IgD-negative memory B cell (primary cell): ENCODE measurements around the gene SPDYE2. TPM values are rescaled to one million over a fixed set of nuclear protein-coding genes. Genes with fewer than 3 reads are reported as not detected.
A peak's percentile ranks its signal among the peaks of the same experiment; 100 is the strongest.
"Not testable (repeated sequence)": the region's sequence is repeated elsewhere in the genome, so short reads cannot be mapped to it uniquely, and the experiment has no call there.

ENCODE experiments used
- H3K27ac Mint-ChIP-seq, 3 donors: one replicate each; pipeline ENCODE4 v1.8.0; 2020 to 2022; ENCODE audit warnings: mild to moderate bottlenecking in 3 of 3, mixed read lengths in 3 of 3, moderate library complexity in 1 of 3
- H3K27me3 Mint-ChIP-seq: one replicate; pipeline ENCODE4 v1.8.0; 2021; ENCODE audit warnings: mixed read lengths
- H3K36me3 Mint-ChIP-seq: one replicate; pipeline ENCODE4 v1.8.0; 2020; ENCODE audit warnings: mild to moderate bottlenecking, mixed read lengths
- H3K4me1 Mint-ChIP-seq, 3 donors: one replicate each; pipeline ENCODE4 v1.8.0; 2020 to 2022; ENCODE audit warnings: mixed read lengths in 3 of 3, mild to moderate bottlenecking in 1 of 3
- H3K4me3 Mint-ChIP-seq, 4 donors: one replicate each; pipeline ENCODE4 v1.8.0; 2020 to 2022; ENCODE audit warnings: mild to moderate bottlenecking in 4 of 4, mixed read lengths in 4 of 4, moderate library complexity in 3 of 4
- H3K9me3 Mint-ChIP-seq, 3 donors: one replicate each; pipeline ENCODE4 v1.8.0; 2020 to 2021; ENCODE audit warnings: mixed read lengths in 3 of 3, mild to moderate bottlenecking in 1 of 3
- polyA plus RNA-seq: library from polyadenylated mRNA; unstranded; fragments of 300-500 nt; fragmentation: Illumina TruSeq; gene quantifications from one replicate; pipeline ENCODE4 v1.2.3, GENCODE V29; 2021

Gene SPDYE2
- polyA plus RNA-seq, 1 donor from 2014 or later, result 1.2 TPM

DNA sequence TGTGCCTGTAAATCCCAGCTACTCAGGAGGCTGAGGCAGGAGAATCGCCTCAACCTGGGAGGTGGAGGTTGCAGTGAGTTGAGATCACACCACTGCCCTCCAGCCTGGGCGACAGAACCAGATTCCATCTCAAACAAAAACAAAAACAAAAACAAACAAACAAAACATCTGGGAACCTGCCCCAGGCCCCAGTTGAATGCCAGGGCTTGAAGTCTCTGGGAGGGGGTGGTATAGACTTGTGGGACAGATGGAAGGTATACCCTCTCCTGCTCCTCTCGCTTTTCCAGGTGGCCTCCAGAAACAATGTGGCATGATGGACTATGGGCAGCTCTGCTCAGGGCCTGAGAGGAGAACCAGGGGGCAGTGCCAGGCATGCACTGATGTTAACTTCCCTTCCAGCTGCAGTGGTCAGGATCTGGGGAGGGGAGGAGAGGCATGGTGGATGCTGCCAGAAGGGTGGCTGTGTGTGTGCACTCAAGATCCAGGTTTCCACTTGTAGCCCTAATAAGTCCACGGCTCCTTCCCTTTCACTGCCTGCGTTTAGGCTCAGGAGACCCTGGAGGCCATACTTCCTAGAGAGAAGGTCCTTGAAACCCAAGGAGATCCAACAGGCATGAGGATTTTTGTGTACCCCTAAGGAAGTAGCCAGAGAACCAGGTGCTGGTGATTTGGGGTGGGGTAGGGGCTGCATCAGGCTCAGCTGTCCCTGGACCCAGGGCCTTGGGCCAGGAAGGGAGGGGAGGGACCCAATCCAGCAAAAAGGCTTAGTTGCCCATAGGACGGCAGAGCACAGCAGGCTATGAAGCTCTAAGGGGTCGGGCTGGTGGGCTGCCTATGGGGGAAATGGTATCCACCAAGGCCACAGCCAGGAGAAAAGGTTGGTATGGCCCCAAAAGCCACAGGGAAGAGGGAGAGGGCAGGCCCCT is 26.6 kb downstream of the SPDYE2 start:
- not testable (repeated sequence) for H3K4me1 Mint-ChIP-seq, H3K9me3 Mint-ChIP-seq, H3K27ac Mint-ChIP-seq, H3K4me3 Mint-ChIP-seq, H3K36me3 Mint-ChIP-seq, H3K27me3 Mint-ChIP-seq

DNA sequence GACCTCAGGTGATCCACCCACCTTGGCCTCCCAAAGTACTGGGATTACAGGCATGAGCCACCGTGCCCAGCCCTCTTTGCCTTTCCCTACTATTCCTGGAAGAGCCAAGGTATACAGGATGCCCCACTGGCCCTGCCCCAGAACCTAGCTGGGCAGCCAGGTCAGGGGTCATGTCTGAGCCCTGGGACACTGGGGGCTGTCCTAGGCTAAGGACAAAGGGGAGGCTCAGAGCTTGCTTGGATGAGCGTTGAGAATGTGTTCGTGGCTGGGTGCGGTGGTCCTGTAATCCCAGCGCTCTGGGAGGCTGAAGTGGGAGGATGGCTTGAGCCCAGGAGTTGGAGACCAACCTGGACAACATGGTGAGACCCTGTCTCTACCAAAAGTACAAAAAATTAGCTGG is 27.5 kb downstream of the SPDYE2 start:
- H3K9me3 Mint-ChIP-seq, H3K4me3 Mint-ChIP-seq, H3K4me1 Mint-ChIP-seq, H3K27ac Mint-ChIP-seq, H3K27me3 Mint-ChIP-seq, H3K36me3 Mint-ChIP-seq: not testable (repeated sequence)

DNA sequence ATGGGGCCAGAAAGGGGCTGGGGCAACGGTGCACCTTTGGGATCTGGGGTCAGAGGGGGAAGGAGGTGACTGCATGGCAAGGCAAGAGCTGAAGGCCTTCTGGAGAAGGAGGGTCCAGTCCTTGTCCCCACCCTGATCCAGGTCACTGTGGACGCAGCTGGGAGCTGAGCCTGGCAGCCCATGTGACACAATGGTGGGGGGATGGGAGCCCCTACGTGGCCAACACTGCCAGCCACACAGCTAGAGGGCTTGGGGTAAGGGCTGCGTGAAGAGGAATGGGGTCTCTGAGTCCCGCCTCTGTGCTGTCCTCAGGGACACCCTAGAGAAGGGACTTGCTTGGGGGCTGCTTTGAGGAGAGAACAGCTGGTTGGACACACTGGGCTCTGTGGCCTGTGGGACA is 30.7 kb downstream of the SPDYE2 start:
- not testable (repeated sequence) for H3K27ac Mint-ChIP-seq, H3K27me3 Mint-ChIP-seq, H3K4me3 Mint-ChIP-seq, H3K9me3 Mint-ChIP-seq, H3K4me1 Mint-ChIP-seq, H3K36me3 Mint-ChIP-seq

DNA sequence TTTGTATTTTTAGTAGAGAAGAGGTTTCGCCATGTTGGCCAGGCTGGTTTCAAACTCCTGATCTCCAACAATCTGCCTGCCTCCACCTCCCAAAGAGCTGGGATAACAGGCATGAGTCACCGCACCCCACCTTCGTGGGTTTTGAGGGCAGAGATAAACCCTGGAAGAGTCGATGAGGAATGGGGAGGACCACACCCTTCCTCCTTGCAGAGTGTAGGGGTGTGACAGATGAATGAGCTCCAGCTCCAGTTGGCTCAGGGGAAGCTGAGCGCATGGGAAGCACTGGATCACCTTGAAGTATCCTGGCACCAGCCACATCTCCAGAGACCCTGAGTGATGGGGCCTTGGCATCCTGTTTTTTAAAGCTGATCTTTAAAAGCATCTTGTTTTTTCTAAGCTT is 32.5 kb downstream of the SPDYE2 start:
- H3K9me3 Mint-ChIP-seq, H3K27me3 Mint-ChIP-seq, H3K36me3 Mint-ChIP-seq, H3K4me3 Mint-ChIP-seq, H3K27ac Mint-ChIP-seq, H3K4me1 Mint-ChIP-seq: not testable (repeated sequence)

- not testable (repeated sequence) for H3K9me3 Mint-ChIP-seq, H3K36me3 Mint-ChIP-seq, H3K4me3 Mint-ChIP-seq, H3K4me1 Mint-ChIP-seq, H3K27me3 Mint-ChIP-seq, H3K27ac Mint-ChIP-seq
These were observed 38.8 kb downstream of the SPDYE2 start for GRCh38 chr7:102589857-102590256.

DNA sequence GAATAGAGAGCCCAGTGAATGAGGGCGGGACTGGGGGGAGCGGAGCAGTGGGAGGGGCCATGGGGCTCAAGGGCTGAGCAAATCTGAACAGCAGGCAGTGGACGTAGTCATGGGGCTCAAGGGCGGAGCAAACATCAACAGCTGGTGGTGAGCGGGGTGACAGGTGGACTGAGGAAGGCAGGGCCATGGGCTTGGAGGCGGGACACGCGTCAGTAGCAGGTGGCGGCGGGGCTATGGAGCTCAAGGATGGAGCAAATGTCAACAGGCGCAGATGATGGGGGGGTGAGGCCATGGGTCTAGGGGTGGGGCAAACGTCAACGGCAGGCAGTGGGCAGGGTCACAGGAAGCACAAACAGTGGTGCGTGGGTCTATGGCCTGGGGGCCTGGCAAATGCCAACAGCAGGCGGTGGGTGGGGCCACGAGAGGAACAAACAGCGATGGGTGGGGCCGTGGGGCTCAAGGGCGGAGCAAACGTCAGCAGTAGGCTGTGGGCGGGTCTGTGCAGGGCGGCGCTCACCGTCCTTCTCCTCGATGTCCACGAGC is 41.5 kb downstream of the SPDYE2 start:
- H3K4me3 Mint-ChIP-seq, H3K27me3 Mint-ChIP-seq, H3K27ac Mint-ChIP-seq, H3K36me3 Mint-ChIP-seq, H3K4me1 Mint-ChIP-seq, H3K9me3 Mint-ChIP-seq: not testable (repeated sequence)

DNA sequence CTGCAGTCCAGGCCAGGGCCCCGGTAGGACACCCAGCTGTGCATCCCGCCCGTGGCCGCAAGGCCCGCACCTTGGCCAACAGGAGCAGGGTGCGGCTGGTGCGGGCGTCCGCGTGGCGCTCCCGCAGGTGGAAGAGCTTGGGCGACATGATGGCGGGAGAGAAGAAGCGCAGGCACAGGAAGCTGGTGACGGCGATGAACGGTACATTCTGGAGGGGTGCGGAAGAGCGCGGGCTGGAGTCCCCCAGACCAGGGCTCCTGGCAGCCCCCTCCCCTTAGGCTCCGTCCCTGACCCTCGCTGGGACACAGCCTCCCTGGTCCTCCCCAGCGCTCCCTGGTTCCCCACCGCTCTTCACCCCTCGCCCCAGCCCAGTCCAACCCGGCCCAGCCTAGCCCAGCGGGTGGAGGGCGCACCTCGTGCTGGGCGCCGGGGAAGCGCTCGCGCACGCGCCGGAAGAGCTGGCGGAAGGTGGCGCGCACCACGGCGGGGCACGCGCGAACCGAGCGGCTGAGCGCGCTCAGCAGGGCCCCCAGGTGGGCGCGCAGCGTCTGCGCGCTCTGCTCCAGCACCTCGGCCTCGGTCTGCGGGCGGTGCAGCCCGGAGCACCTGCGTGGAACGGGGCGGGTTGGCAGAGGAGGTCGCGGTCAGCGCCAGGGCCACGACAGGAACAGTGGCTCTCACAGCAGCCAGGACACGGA is 42.8 kb downstream of the SPDYE2 start:
- not testable (repeated sequence) for H3K9me3 Mint-ChIP-seq, H3K27ac Mint-ChIP-seq, H3K4me3 Mint-ChIP-seq, H3K27me3 Mint-ChIP-seq, H3K36me3 Mint-ChIP-seq, H3K4me1 Mint-ChIP-seq

- not testable (repeated sequence) for H3K27ac Mint-ChIP-seq, H3K9me3 Mint-ChIP-seq, H3K4me1 Mint-ChIP-seq, H3K36me3 Mint-ChIP-seq, H3K27me3 Mint-ChIP-seq, H3K4me3 Mint-ChIP-seq
These were observed 45.0 kb downstream of the SPDYE2 start for GRCh38 chr7:102596036-102596435.

DNA sequence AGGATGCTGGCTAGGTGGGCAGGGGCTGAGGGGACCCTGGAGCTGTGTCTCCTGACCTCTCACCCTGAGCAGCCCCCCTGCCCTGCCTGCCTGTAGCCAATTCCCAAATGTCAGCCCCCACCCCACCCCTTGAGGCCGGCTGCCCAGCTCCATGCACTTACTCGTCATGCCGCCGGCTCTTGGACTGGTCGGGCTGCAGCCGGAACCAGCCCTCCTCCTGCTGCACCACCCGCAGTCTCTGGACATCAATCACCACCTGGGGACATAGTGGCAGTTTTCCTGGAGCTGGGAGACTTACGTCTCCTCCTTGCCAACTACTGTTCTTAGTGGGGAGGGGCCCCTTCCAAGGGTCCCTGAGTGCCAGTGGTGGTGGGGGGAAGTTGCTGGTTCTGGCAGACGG is 48.7 kb downstream of the SPDYE2 start:
- not testable (repeated sequence) for H3K4me3 Mint-ChIP-seq, H3K36me3 Mint-ChIP-seq, H3K27me3 Mint-ChIP-seq, H3K27ac Mint-ChIP-seq, H3K4me1 Mint-ChIP-seq, H3K9me3 Mint-ChIP-seq

DNA sequence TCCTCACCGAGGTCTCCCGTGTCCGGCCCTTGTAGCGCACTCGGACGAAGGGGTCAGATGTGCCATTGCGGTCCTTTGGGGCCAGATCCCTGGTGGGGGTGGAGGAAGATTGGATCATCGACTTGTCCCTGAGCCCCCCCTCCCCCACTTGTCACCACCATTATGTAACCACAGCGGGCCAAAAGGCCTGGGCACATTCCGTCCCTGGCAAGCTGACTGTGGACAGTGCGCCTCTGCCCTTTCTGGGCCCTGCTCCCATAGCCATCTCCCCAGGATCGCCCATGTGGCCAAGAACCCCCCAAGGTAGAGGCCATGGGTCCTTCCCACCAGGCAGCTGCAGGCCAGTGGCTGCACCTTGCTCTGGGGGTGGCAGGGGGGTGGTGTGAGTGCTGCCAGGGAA is 51.3 kb downstream of the SPDYE2 start:
- not testable (repeated sequence) for H3K4me3 Mint-ChIP-seq, H3K36me3 Mint-ChIP-seq

DNA sequence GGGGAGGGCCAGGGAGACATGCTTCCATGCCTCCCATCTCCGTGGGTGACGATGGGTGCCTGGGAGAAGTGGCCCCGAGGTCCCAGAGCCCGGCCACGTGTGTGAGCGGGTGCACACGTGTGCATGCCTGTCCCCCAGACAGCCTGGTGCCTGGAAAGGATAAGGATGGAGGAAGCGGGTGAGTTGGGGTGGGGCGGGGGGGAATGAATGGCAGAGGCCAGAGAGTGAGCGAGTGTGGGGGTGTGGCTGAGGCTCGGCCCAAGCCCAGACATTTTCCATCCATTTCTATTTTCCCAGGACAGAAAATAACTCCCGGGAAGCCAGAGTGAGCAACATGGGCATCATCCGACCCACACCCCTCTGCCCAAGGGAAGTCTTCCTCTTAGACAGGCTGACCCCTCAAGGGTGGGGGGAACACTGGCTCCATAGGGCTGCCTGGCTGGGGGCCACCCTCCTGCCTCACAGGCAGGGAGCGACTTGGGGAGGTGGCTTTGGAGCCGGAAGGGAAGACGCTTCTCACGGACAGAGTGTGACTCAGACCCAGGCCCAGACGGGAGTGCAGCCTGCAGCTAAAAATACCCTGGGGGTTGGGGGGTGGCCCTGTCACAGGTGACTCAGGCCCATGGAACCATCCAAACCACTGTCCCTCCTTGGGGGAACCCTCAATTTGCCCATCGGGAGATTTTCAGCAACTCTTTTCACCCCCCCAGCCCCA is 53.6 kb downstream of the SPDYE2 start:
- H3K36me3 Mint-ChIP-seq, H3K4me1 Mint-ChIP-seq, H3K9me3 Mint-ChIP-seq, H3K27me3 Mint-ChIP-seq, H3K4me3 Mint-ChIP-seq, H3K27ac Mint-ChIP-seq: not testable (repeated sequence)

More for the DNA sequence above, 51.3 kb downstream of the SPDYE2 start:
- H3K9me3 Mint-ChIP-seq, H3K27me3 Mint-ChIP-seq, H3K4me1 Mint-ChIP-seq, H3K27ac Mint-ChIP-seq: not testable (repeated sequence)

- H3K4me3 Mint-ChIP-seq, H3K4me1 Mint-ChIP-seq, H3K9me3 Mint-ChIP-seq, H3K36me3 Mint-ChIP-seq, H3K27me3 Mint-ChIP-seq, H3K27ac Mint-ChIP-seq: not testable (repeated sequence)
These were observed 55.8 kb downstream of the SPDYE2 start for GRCh38 chr7:102606848-102607247.

DNA sequence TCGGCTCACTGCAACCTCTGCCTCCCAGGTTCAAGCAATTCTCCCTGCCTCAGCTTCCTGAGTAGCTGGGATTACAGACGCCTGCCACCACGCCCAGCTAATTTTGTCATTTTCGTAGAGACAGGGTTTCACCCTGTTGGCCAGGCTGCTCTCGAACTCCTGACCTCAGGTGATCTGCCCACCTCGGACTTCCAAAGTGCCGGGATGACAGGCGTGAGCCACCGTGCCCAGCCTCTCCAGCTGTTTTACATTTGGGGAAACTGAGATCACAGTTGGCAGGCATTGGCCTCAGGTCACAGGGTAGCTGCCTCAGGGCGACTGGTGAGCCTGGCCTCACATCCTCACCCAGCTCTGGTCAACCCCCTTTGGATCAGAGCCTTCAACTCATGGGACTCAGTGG is 58.7 kb downstream of the SPDYE2 start:
- not testable (repeated sequence) for H3K36me3 Mint-ChIP-seq, H3K4me1 Mint-ChIP-seq, H3K4me3 Mint-ChIP-seq, H3K27ac Mint-ChIP-seq, H3K9me3 Mint-ChIP-seq, H3K27me3 Mint-ChIP-seq

DNA sequence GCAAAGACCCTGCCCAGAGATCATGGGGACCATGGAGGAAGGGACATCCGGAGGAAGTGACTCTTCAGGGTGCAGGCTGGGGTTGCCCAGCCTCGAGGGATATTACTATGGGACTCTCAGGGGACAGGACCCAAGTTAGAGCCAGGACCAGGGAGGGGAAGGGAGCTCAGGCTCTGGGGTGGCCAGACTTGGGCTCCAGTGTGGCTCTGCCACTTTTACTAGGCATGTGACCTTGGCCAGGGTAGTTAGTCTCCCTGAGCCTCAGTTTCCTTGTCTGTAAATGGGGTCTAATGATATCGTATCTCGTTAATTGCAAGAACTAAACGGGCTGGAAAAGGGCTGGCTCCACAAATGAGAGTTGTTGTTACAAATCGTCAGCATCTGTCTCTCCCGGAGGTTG is 59.4 kb downstream of the SPDYE2 start:
- not testable (repeated sequence) for H3K36me3 Mint-ChIP-seq, H3K27me3 Mint-ChIP-seq, H3K27ac Mint-ChIP-seq, H3K9me3 Mint-ChIP-seq, H3K4me1 Mint-ChIP-seq
- H3K4me3 Mint-ChIP-seq, result peak overlapping the region in 2 of 4 donors; percentile 17 to 83

DNA sequence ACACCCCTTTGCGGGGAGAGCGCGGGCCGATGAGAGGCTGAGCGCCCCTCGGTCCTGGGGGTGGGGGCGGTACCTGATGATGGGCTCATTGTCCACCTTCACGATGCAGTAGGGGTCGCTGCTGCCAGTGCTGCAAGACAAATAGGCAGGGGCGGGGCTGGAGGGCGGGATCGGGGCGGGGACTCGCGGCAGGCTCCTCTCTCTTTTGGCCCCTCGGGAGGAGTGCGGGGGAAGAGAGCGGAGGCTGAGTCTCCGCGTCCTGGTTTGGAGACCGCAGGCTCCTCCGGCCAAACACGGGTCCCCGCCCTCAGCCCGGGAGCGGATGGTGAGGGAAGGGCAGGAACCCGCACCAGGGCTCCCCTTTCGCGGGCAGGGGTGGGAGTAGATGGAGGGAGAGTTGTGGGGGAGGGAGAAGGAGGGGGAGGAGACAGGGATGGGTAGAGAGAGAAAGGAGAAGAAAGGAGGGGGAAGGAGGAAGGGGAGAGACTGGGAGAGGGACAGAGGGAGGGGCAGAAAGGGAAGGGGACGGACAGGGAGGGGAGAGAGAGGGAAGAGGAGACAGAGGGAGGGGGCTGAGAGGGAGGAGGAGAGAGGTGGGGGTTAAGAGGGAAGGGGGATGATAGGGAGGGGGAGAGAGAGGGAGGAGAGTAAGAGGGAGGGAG is 60.1 kb downstream of the SPDYE2 start:
- H3K4me1 Mint-ChIP-seq, H3K27ac Mint-ChIP-seq, H3K27me3 Mint-ChIP-seq, H3K4me3 Mint-ChIP-seq, H3K36me3 Mint-ChIP-seq, H3K9me3 Mint-ChIP-seq: not testable (repeated sequence)
